ENCODE data around the gene BOC.

DNA sequence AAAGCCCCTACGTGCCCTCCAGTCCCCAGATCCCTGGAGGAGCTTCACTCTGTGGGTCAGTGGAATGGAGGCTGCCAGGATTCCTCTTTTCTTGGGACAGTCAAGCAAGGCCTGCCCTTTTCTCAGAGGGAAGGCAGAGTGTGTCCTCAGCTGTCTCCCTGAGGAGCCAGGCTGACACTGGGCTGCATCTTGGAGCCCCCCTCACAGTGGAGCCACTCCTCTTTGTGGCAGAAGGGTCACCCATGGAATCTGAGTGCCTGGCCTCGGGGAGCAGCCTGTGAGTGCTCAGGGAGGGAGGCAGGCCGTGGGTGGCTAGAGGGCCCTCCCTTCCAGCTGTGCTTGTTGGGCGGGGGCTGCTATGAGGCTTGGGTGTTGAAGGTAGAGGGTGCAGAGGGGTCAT is 41.2 kb downstream of the BOC start:
- TF ChIP-seq, protein P1, sequence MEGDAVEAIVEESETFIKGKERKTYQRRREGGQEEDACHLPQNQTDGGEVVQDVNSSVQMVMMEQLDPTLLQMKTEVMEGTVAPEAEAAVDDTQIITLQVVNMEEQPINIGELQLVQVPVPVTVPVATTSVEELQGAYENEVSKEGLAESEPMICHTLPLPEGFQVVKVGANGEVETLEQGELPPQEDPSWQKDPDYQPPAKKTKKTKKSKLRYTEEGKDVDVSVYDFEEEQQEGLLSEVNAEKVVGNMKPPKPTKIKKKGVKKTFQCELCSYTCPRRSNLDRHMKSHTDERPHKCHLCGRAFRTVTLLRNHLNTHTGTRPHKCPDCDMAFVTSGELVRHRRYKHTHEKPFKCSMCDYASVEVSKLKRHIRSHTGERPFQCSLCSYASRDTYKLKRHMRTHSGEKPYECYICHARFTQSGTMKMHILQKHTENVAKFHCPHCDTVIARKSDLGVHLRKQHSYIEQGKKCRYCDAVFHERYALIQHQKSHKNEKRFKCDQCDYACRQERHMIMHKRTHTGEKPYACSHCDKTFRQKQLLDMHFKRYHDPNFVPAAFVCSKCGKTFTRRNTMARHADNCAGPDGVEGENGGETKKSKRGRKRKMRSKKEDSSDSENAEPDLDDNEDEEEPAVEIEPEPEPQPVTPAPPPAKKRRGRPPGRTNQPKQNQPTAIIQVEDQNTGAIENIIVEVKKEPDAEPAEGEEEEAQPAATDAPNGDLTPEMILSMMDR (IDR thresholded peaks at IDR 0.05), result no peak
- TF ChIP-seq POLR2A (IDR thresholded peaks at IDR 0.05), result no peak
